22Rv1 (cell line): ENCODE measurements around the gene TMEM222.

Experiments
- H3K27ac ChIP-seq: fragments of 450-650 bp; 2 replicates; pipeline ENCODE4 v1.5.1; 2017
- CTCF ChIP-seq: fragments of 450-650 bp; IDR thresholded peaks from 2 replicates; pipeline ENCODE4 v1.5.1; 2017; ENCODE audit warnings: mild to moderate bottlenecking
- ZFX ChIP-seq: fragments of 450-650 bp; IDR thresholded peaks from 2 replicates; pipeline ENCODE4 v1.6.1; 2017; ENCODE audit warnings: antibody characterized with exemption, borderline replicate concordance

TMEM222 gene

GRCh38 chr1:27300341-27301051, 21.5 kb upstream of the TMEM222 start:
- H3K27ac ChIP-seq, result no peak overlapping the region
- peak; percentile 94 for TF ChIP-seq CTCF
- TF ChIP-seq ZFX, result no peak

GRCh38 chr1:27301052-27301422, 20.9 kb upstream of the TMEM222 start:
- TF ChIP-seq CTCF (peak; percentile 66), ZFX (no peak)
- H3K27ac ChIP-seq, result no peak overlapping the region

GRCh38 chr1:27301582-27302199, 20.3 kb upstream of the TMEM222 start:
- TF ChIP-seq ZFX (no peak), CTCF (no peak)
- no peak overlapping the region for H3K27ac ChIP-seq

- TF ChIP-seq ZFX (no peak), CTCF (no peak)
- H3K27ac ChIP-seq, result no peak overlapping the region
These were observed 19.4 kb upstream of the TMEM222 start for GRCh38 chr1:27302612-27303011.

- TF ChIP-seq CTCF (no peak), ZFX (no peak)
These were observed 18.5 kb upstream of the TMEM222 start for GRCh38 chr1:27303509-27303908.

GRCh38 chr1:27306071-27306470, 15.9 kb upstream of the TMEM222 start:
- no peak overlapping the region for H3K27ac ChIP-seq
- no peak for TF ChIP-seq ZFX

More at GRCh38 chr1:27303509-27303908, 18.5 kb upstream of the TMEM222 start:
- H3K27ac ChIP-seq, result no peak overlapping the region

- no peak for TF ChIP-seq ZFX
- 0 out of 2 replicates have a peak, but pooled peaks have one; percentile 15 for TF ChIP-seq CTCF
- no peak overlapping the region for H3K27ac ChIP-seq
These were observed 14.8 kb upstream of the TMEM222 start for GRCh38 chr1:27306892-27307761.
